Keratinocyte (primary cell): ENCODE results near the gene FBXL2. TPM values are rescaled to one million over a fixed set of nuclear protein-coding genes. Genes with fewer than 3 reads are reported as not detected.

Experiments used
- DNase-seq: peaks from one replicate; pipeline ENCODE4 v3.0.0-alpha.2; 2011; ENCODE audit warnings: low read depth, missing footprints, low spot score
- FAIRE-seq: peaks from 2 replicates; lab custom pipeline; 2011; peaks lifted over from hg19 to GRCh38; lab: Jason Lieb, UNC
- H2AFZ ChIP-seq: 2 replicates; pipeline ENCODE4 v1.6.0; 2012; ENCODE audit warnings: low read length, control low read depth, inconsistent platforms; ENCODE audit not compliant: control insufficient read depth
- H3K27ac ChIP-seq: 2 replicates; pipeline ENCODE4 v1.5.1; 2011; ENCODE audit warnings: low read length; ENCODE audit not compliant: control insufficient read depth, insufficient read depth
- H3K27me3 ChIP-seq: 3 replicates; pipeline ENCODE4 v1.6.0; 2011; ENCODE audit warnings: low read length; ENCODE audit not compliant: control insufficient read depth, insufficient read depth; ENCODE audit errors: extremely low read depth
- H3K36me3 ChIP-seq, 2 experiments: 2 replicates in 1 of 2; 3 replicates in 1 of 2; pipeline ENCODE4 v1.5.1; 2011; ENCODE audit warnings: low read length in 2 of 2, mild to moderate bottlenecking in 1 of 2; ENCODE audit not compliant: control insufficient read depth in 2 of 2, insufficient read depth in 2 of 2; ENCODE audit errors: extremely low read depth in 1 of 2
- H3K4me1 ChIP-seq: 3 replicates; pipeline ENCODE4 v1.5.1; 2011; ENCODE audit warnings: low read length; ENCODE audit not compliant: control insufficient read depth, insufficient read depth; ENCODE audit errors: extremely low read depth
- H3K4me2 ChIP-seq: 3 replicates; pipeline ENCODE4 v1.6.0; 2011; ENCODE audit warnings: low read depth, low read length; ENCODE audit not compliant: control insufficient read depth, insufficient read depth; ENCODE audit errors: extremely low read depth
- H3K4me3 ChIP-seq, 3 experiments: fragments of 200-600 bp in 1 of 3; sonication (generic) in 1 of 3; 2 replicates in 2 of 3; 3 replicates in 1 of 3; pipeline ENCODE4 v1.5.1; 2011 to 2016; ENCODE audit warnings: low read length in 3 of 3, mild to moderate bottlenecking in 3 of 3, control low read depth in 2 of 3, inconsistent platforms in 1 of 3, low read depth in 1 of 3, mixed read lengths in 1 of 3, mixed run types in 1 of 3, moderate library complexity in 1 of 3; ENCODE audit not compliant: control insufficient read depth in 2 of 3, insufficient read depth in 2 of 3; ENCODE audit errors: extremely low read depth in 1 of 3
- H3K79me2 ChIP-seq: 2 replicates; pipeline ENCODE4 v1.6.0; 2012; ENCODE audit warnings: low read length; ENCODE audit not compliant: control insufficient read depth, insufficient read depth
- H3K9ac ChIP-seq: 3 replicates; pipeline ENCODE4 v1.6.0; 2011; ENCODE audit warnings: low read length; ENCODE audit not compliant: control insufficient read depth, insufficient read depth; ENCODE audit errors: extremely low read depth
- H3K9me1 ChIP-seq: 3 replicates; pipeline ENCODE4 v1.6.0; 2011; ENCODE audit warnings: low read length; ENCODE audit not compliant: control insufficient read depth, insufficient read depth; ENCODE audit errors: extremely low read depth
- H3K9me3 ChIP-seq: 2 replicates; pipeline ENCODE4 v1.5.1; 2012; ENCODE audit warnings: low read depth, low read length; ENCODE audit not compliant: control insufficient read depth
- H4K20me1 ChIP-seq: 3 replicates; pipeline ENCODE4 v1.6.0; 2011; ENCODE audit warnings: low read length; ENCODE audit not compliant: control insufficient read depth, insufficient read depth; ENCODE audit errors: extremely low read depth
- EZH2 ChIP-seq: IDR thresholded peaks from one replicate; pipeline ENCODE4 v1.6.1; 2012; ENCODE audit warnings: inconsistent platforms, mild to moderate bottlenecking, low read length, moderate library complexity
- dilution Hi-C: fragments of 300-500 bp; cut with MboI; formaldehyde crosslinking; loops from one replicate; pipeline ENCODE4 v1.7.0; 2020; ENCODE audit warnings: low sequenced_read_pairs; ENCODE audit not compliant: extremely low pct_ligation_motif_present
- polyA plus RNA-seq, 5 experiments: library from polyadenylated mRNA; depleted of rRNA in 3 of 5; stranded (reverse) in 3 of 5; stranded (forward) in 1 of 5; unstranded in 1 of 5; fragments of >200 nt; gene quantifications; 1 replicate in 1 of 5; 2 replicates in 3 of 5; 3 replicates in 1 of 5; pipeline versions ENCODE4 v1.2.1 to v1.2.3, GENCODE V29; 2011 to 2012; ENCODE audit warnings: missing spikeins in 2 of 5, low read depth in 1 of 5, low replicate concordance in 1 of 5
- TF ChIP-seq, protein P1 (sequence below), 3 experiments: IDR thresholded peaks in 1 of 3; conservative IDR thresholded peaks in 1 of 3; optimal IDR thresholded peaks in 1 of 3; 2 replicates in 2 of 3; 3 replicates in 1 of 3; pipeline versions ENCODE3 to v1.5.1; 2011; ENCODE audit warnings: low read length in 3 of 3, mild to moderate bottlenecking in 3 of 3, moderate library complexity in 2 of 3, control low read depth in 1 of 3, inconsistent platforms in 1 of 3; ENCODE audit not compliant: insufficient read depth in 2 of 3; ENCODE audit errors: extremely low read depth in 1 of 3

The FBXL2 gene
- polyA plus RNA-seq, 1 donor (not counting 4 experiments of a cell fraction or from before 2014, with no cell fraction given) = 25.9 TPM

DNA sequence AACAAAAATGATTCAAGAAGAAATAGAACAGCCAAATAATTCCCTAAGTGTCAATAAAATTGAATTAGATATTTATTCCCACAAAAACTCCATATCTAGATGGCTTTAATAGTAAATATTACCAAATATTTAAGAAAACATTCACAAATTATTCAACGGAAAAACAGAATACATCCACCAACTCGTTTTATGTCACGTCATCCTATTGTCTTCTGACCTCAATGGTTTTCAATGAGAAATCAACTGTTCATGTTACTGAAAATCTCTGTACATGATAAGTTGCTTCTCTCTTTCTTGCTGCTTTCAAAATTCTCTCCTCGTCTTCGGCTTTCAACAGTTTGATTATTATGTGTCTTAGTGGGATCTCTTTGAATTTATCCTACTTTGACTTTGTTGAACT, 17.1 kb upstream of the FBXL2 start:
- Histone ChIP-seq H3K36me3 (no peaks in the 10 kb centered on the region), H3K9ac (no peak overlapping the region), H3K4me3 (no peak overlapping the region), H3K9me3 (no peaks in the 10 kb centered on the region), H3K4me1 (no peaks in the 10 kb centered on the region), H3K9me1 (no peaks in the 10 kb centered on the region), H3K27me3 (no peaks in the 10 kb centered on the region), H3K27ac (no peak overlapping the region), H3K79me2 (no peaks in the 10 kb centered on the region), H2AFZ (no peak overlapping the region), H4K20me1 (no peaks in the 10 kb centered on the region), H3K4me2 (no peak overlapping the region)
- TF ChIP-seq, protein P1, sequence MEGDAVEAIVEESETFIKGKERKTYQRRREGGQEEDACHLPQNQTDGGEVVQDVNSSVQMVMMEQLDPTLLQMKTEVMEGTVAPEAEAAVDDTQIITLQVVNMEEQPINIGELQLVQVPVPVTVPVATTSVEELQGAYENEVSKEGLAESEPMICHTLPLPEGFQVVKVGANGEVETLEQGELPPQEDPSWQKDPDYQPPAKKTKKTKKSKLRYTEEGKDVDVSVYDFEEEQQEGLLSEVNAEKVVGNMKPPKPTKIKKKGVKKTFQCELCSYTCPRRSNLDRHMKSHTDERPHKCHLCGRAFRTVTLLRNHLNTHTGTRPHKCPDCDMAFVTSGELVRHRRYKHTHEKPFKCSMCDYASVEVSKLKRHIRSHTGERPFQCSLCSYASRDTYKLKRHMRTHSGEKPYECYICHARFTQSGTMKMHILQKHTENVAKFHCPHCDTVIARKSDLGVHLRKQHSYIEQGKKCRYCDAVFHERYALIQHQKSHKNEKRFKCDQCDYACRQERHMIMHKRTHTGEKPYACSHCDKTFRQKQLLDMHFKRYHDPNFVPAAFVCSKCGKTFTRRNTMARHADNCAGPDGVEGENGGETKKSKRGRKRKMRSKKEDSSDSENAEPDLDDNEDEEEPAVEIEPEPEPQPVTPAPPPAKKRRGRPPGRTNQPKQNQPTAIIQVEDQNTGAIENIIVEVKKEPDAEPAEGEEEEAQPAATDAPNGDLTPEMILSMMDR (optimal IDR thresholded peaks at IDR 0.05 in 1 of 3, IDR thresholded peaks at IDR 0.05 in 1 of 3, conservative IDR thresholded peaks at IDR 0.05 in 1 of 3; ENCODE audit: extremely low read depth in 1 of 3, insufficient read depth in 2 of 3, low read length in 3 of 3) = no peak
- TF ChIP-seq EZH2 = no peak
- FAIRE-seq (no peak), DNase-seq (no peak)
- dilution Hi-C loops = no loop called here

GRCh38 chr3:33269385-33269784, 7.9 kb upstream of the FBXL2 start:
- Histone ChIP-seq H3K4me3 (no peak overlapping the region), H3K4me1 (no peaks in the 10 kb centered on the region), H3K27ac (no peak overlapping the region), H3K79me2 (no peaks in the 10 kb centered on the region), H3K9me1 (no peaks in the 10 kb centered on the region), H3K4me2 (no peak overlapping the region), H4K20me1 (no peaks in the 10 kb centered on the region), H3K27me3 (no peaks in the 10 kb centered on the region), H3K9me3 (no peaks in the 10 kb centered on the region), H3K36me3 (no peaks in the 10 kb centered on the region), H3K9ac (no peak overlapping the region), H2AFZ (no peak overlapping the region)
- DNase-seq (no peak), FAIRE-seq (no peak)
- dilution Hi-C loops = no loop called here
- TF ChIP-seq EZH2 = no peak
- TF ChIP-seq, protein P1 (optimal IDR thresholded peaks at IDR 0.05 in 1 of 3, IDR thresholded peaks at IDR 0.05 in 1 of 3, conservative IDR thresholded peaks at IDR 0.05 in 1 of 3; ENCODE audit: extremely low read depth in 1 of 3, insufficient read depth in 2 of 3, low read length in 3 of 3) = no peak
